ENCODE data around the gene TRIM2. TPM values are rescaled to one million over a fixed set of nuclear protein-coding genes. Genes with fewer than 3 reads are reported as not detected.

Gene TRIM2
- total RNA-seq, 1 donor from 2014 or later = 0.09 TPM

- H3K27me3 Mint-ChIP-seq (ENCODE audit: low read depth) = no peaks in the 10 kb centered on the region
- H3K27ac Mint-ChIP-seq = no peak overlapping the region
- intact Hi-C loops (cut with micrococcal nuclease) = no loop called here
- no peak overlapping the region for H3K4me3 Mint-ChIP-seq (ENCODE audit: low read depth)
- H3K9me3 Mint-ChIP-seq = peaks cover 5% of the 10 kb centered on the region
- peaks cover 87% of the 10 kb centered on the region for H3K36me3 Mint-ChIP-seq (ENCODE audit: low read depth)
- H3K4me1 Mint-ChIP-seq (ENCODE audit: low read depth) = peaks cover 12% of the 10 kb centered on the region
- no peak for DNase-seq (ENCODE audit: low spot score)
Measured at GRCh38 chr4:153369021-153369420, 164.8 kb downstream of the TRIM2 start.

- Mint-ChIP-seq H3K36me3 (ENCODE audit: low read depth) (peaks cover 73% of the 10 kb centered on the region), H3K4me3 (ENCODE audit: low read depth) (no peak overlapping the region), H3K4me1 (ENCODE audit: low read depth) (peaks cover 10% of the 10 kb centered on the region), H3K27ac (no peak overlapping the region), H3K9me3 (peaks cover 5% of the 10 kb centered on the region), H3K27me3 (ENCODE audit: low read depth) (no peaks in the 10 kb centered on the region)
- intact Hi-C loops (cut with micrococcal nuclease) = no loop called here
- DNase-seq (ENCODE audit: low spot score) = no peak
Measured at GRCh38 chr4:153371701-153372234, 167.5 kb downstream of the TRIM2 start.

GRCh38 chr4:153372967-153373562 lies 168.8 kb downstream of the TRIM2 start:
- no peak for DNase-seq (ENCODE audit: low spot score)
- H3K9me3 Mint-ChIP-seq = peaks cover 5% of the 10 kb centered on the region
- H3K36me3 Mint-ChIP-seq (ENCODE audit: low read depth) = peaks cover 64% of the 10 kb centered on the region
- intact Hi-C loops (cut with micrococcal nuclease) = no loop called here
- H3K4me3 Mint-ChIP-seq (ENCODE audit: low read depth) = no peak overlapping the region
- H3K4me1 Mint-ChIP-seq (ENCODE audit: low read depth) = peaks cover 4% of the 10 kb centered on the region
- H3K27ac Mint-ChIP-seq = no peak overlapping the region
- H3K27me3 Mint-ChIP-seq (ENCODE audit: low read depth) = no peaks in the 10 kb centered on the region

- Mint-ChIP-seq H3K4me3 (ENCODE audit: low read depth) (no peak overlapping the region), H3K27ac (no peak overlapping the region), H3K9me3 (peaks cover 5% of the 10 kb centered on the region), H3K27me3 (ENCODE audit: low read depth) (no peaks in the 10 kb centered on the region), H3K36me3 (ENCODE audit: low read depth) (peaks cover 51% of the 10 kb centered on the region), H3K4me1 (ENCODE audit: low read depth) (peaks cover 6% of the 10 kb centered on the region)
- intact Hi-C loops (cut with micrococcal nuclease) = no loop called here
- no peak for DNase-seq (ENCODE audit: low spot score)
Measured at GRCh38 chr4:153374442-153374841, 170.2 kb downstream of the TRIM2 start.

GRCh38 chr4:153375303-153375702 lies 171.1 kb downstream of the TRIM2 start:
- peaks cover 6% of the 10 kb centered on the region for H3K4me1 Mint-ChIP-seq (ENCODE audit: low read depth)
- no peak overlapping the region for H3K27ac Mint-ChIP-seq
- no peaks in the 10 kb centered on the region for H3K27me3 Mint-ChIP-seq (ENCODE audit: low read depth)
- DNase-seq (ENCODE audit: low spot score) = no peak
- peaks cover 5% of the 10 kb centered on the region for H3K9me3 Mint-ChIP-seq
- H3K36me3 Mint-ChIP-seq (ENCODE audit: low read depth) = peaks cover 42% of the 10 kb centered on the region
- intact Hi-C loops (cut with micrococcal nuclease) = no loop called here
- no peak overlapping the region for H3K4me3 Mint-ChIP-seq (ENCODE audit: low read depth)

GRCh38 chr4:153383131-153383530 lies 178.9 kb downstream of the TRIM2 start:
- Mint-ChIP-seq H3K27ac (no peak overlapping the region), H3K27me3 (ENCODE audit: low read depth) (no peaks in the 10 kb centered on the region), H3K4me1 (ENCODE audit: low read depth) (peaks cover 9% of the 10 kb centered on the region), H3K36me3 (ENCODE audit: low read depth) (peaks cover 21% of the 10 kb centered on the region), H3K4me3 (ENCODE audit: low read depth) (no peak overlapping the region), H3K9me3 (no peaks in the 10 kb centered on the region)
- intact Hi-C loops (cut with micrococcal nuclease) = no loop called here
- DNase-seq (ENCODE audit: low spot score) = no peak

GRCh38 chr4:153384160-153384559 lies 179.9 kb downstream of the TRIM2 start:
- H3K4me1 Mint-ChIP-seq (ENCODE audit: low read depth) = peaks cover 5% of the 10 kb centered on the region
- peaks cover 21% of the 10 kb centered on the region for H3K36me3 Mint-ChIP-seq (ENCODE audit: low read depth)
- intact Hi-C loops (cut with micrococcal nuclease) = no loop called here
- H3K9me3 Mint-ChIP-seq = no peaks in the 10 kb centered on the region
- DNase-seq (ENCODE audit: low spot score) = no peak
- H3K27me3 Mint-ChIP-seq (ENCODE audit: low read depth) = no peaks in the 10 kb centered on the region
- no peak overlapping the region for H3K27ac Mint-ChIP-seq
- no peak overlapping the region for H3K4me3 Mint-ChIP-seq (ENCODE audit: low read depth)

- DNase-seq (ENCODE audit: low spot score) = no peak
- Mint-ChIP-seq H3K4me3 (ENCODE audit: low read depth) (no peak overlapping the region), H3K27ac (no peak overlapping the region), H3K4me1 (ENCODE audit: low read depth) (peaks cover 5% of the 10 kb centered on the region), H3K27me3 (ENCODE audit: low read depth) (no peaks in the 10 kb centered on the region), H3K36me3 (ENCODE audit: low read depth) (peaks cover 21% of the 10 kb centered on the region), H3K9me3 (no peaks in the 10 kb centered on the region)
- intact Hi-C loops (cut with micrococcal nuclease) = no loop called here
Measured at GRCh38 chr4:153385784-153386183, 181.5 kb downstream of the TRIM2 start.

GRCh38 chr4:153387981-153388380 lies 183.7 kb downstream of the TRIM2 start:
- no peaks in the 10 kb centered on the region for H3K9me3 Mint-ChIP-seq
- H3K4me1 Mint-ChIP-seq (ENCODE audit: low read depth) = peaks cover 4% of the 10 kb centered on the region
- DNase-seq (ENCODE audit: low spot score) = no peak
- H3K36me3 Mint-ChIP-seq (ENCODE audit: low read depth) = peaks cover 30% of the 10 kb centered on the region
- H3K27me3 Mint-ChIP-seq (ENCODE audit: low read depth) = no peaks in the 10 kb centered on the region
- no peak overlapping the region for H3K27ac Mint-ChIP-seq
- intact Hi-C loops (cut with micrococcal nuclease) = no loop called here
- no peak overlapping the region for H3K4me3 Mint-ChIP-seq (ENCODE audit: low read depth)

Other genes with a start within 250 kb of the TRIM2 start
- 15.4 and 17.8 TPM in 2 replicates for gene MND1, start 140.2 kb downstream of the TRIM2 start, total RNA-seq